Measurements from ENCODE around the gene DMKN. TPM values are rescaled to one million over a fixed set of nuclear protein-coding genes. Genes with fewer than 3 reads are reported as not detected.

Gene DMKN
- total RNA-seq, 1 donor from 2014 or later: 213 TPM

DNA sequence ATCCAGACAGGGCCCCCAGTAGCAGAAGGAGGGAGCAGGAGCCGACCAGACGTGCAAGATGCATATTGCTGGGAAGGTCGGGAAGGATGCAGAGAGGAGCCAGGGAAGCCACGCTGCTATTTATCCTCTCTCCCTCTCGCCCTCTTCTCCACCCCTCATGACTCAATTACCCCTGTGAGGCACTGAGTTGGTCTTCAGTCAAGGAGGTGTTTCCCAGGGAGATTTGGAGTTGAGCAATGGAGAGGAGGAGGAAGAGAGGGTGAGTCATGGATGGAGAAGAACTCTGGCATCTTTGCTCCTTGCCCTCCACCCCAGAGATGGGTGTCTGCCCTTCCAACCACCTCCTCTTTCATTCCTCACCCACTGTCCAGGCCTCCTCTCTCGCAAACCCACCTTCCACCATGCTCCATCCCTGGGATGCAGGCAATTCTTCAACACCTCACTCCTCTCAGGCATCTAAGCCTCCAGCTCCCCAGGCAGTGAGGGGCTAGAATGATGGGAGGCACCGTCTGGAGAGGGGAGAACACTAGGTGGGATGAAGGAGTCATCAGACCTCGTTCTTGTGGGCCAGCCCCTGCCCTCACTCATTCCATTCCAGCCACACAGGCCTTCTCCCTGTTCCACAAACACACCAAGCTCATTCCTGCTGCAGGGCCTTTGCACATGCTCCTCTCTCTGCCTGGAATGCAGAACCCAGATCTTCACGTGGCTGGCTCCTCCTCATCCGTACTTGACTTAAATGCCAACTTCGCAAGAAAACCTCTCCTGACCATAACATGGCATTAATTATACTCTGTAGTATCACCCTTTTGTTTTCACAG, 15.0 kb upstream of the DMKN start, which contains the start of gene SBSN:
Gene SBSN, minus strand, starts transcription at position 94 of the 821 bp plus-strand sequence. Its CDS starts 30 bp downstream, at position 64.
- H3K27ac Mint-ChIP-seq: no peak within 1 kb of the TSS
- H3K27me3 Mint-ChIP-seq: peaks cover 47% of the 10 kb centered on the region
- TF ChIP-seq, protein P1, sequence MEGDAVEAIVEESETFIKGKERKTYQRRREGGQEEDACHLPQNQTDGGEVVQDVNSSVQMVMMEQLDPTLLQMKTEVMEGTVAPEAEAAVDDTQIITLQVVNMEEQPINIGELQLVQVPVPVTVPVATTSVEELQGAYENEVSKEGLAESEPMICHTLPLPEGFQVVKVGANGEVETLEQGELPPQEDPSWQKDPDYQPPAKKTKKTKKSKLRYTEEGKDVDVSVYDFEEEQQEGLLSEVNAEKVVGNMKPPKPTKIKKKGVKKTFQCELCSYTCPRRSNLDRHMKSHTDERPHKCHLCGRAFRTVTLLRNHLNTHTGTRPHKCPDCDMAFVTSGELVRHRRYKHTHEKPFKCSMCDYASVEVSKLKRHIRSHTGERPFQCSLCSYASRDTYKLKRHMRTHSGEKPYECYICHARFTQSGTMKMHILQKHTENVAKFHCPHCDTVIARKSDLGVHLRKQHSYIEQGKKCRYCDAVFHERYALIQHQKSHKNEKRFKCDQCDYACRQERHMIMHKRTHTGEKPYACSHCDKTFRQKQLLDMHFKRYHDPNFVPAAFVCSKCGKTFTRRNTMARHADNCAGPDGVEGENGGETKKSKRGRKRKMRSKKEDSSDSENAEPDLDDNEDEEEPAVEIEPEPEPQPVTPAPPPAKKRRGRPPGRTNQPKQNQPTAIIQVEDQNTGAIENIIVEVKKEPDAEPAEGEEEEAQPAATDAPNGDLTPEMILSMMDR (IDR thresholded peaks at IDR 0.05; ENCODE audit: unreplicated experiment): no peak

DNA sequence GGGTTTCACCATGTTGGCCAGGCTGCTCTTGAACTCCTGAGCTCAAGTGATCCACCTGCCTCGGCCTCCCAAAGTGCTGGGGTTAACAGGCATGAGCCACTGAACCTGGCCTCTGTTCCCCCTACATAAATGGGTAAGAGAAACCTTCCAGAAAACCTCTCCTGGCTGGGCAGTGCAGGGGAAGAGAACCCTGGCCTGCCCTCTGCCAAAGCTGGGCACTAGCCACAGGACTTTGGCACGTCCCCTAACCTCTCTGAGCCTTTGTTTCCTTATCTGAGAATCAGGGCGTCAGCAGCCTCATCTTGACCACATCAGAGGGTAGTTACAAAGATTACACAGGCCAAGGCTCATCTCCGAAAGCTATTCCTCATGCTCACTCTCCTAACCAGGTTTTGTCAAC, 12.4 kb upstream of the DMKN start:
- no peak overlapping the region for H3K27ac Mint-ChIP-seq
- TF ChIP-seq, protein P1 (IDR thresholded peaks at IDR 0.05; ENCODE audit: unreplicated experiment): no peak
- H3K4me3 Mint-ChIP-seq (ENCODE audit: low read depth): no peak overlapping the region
- H3K27me3 Mint-ChIP-seq: peaks cover 45% of the 10 kb centered on the region
- no peak for DNase-seq (ENCODE audit: low spot score, unreplicated experiment)
- H3K4me1 Mint-ChIP-seq (ENCODE audit: low read depth): peaks cover 5% of the 10 kb centered on the region
- H3K36me3 Mint-ChIP-seq (ENCODE audit: insufficient read depth): no peaks in the 10 kb centered on the region
- H3K9me3 Mint-ChIP-seq (ENCODE audit: low read depth): no peaks in the 10 kb centered on the region

More for the DNA sequence above, 15.0 kb upstream of the DMKN start, which contains the start of gene SBSN:
- Mint-ChIP-seq H3K4me3 (ENCODE audit: low read depth) (no peak within 1 kb of the TSS), H3K36me3 (ENCODE audit: insufficient read depth) (no peaks in the 10 kb centered on the region), H3K9me3 (ENCODE audit: low read depth) (no peaks in the 10 kb centered on the region), H3K4me1 (ENCODE audit: low read depth) (peaks cover 12% of the 10 kb centered on the region)
- no peak for DNase-seq (ENCODE audit: low spot score, unreplicated experiment)

GRCh38 chr19:35524181-35524837, 10.9 kb upstream of the DMKN start:
- H3K9me3 Mint-ChIP-seq (ENCODE audit: low read depth): no peaks in the 10 kb centered on the region
- H3K4me1 Mint-ChIP-seq (ENCODE audit: low read depth): peaks cover 5% of the 10 kb centered on the region
- no peaks in the 10 kb centered on the region for H3K36me3 Mint-ChIP-seq (ENCODE audit: insufficient read depth)
- TF ChIP-seq, protein P1 (IDR thresholded peaks at IDR 0.05; ENCODE audit: unreplicated experiment): no peak
- H3K27ac Mint-ChIP-seq: no peak overlapping the region
- H3K4me3 Mint-ChIP-seq (ENCODE audit: low read depth): no peak overlapping the region
- DNase-seq (ENCODE audit: low spot score, unreplicated experiment): no peak
- H3K27me3 Mint-ChIP-seq: peaks cover 48% of the 10 kb centered on the region

DNA sequence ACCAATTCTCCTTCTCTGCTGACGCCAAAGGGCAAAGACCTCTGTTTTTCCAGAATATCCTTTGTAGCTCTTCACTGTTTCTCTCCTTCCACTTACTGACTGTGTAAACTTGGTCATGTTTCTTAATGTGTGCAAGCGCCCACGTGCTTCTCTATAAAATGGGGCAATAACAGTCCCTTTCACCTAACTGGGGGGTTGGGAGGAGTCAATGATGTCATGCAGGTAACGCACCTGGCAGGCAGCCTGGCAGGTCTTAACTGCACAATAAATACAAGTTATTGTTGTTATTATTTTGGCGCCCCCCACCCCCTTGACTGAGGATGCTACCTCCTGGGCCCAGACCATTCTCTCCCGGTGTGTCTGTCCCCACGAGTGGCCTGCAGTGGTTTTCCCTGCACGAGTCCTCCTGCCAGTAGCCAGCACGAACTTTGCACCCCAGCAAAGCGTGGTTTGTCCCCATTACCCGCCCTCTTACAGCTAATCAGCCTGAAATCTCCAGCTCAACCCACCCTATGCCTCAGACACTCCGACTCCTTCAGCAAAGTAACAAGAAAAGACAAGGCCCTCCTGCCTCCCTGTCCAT, 9.4 kb upstream of the DMKN start:
- no peaks in the 10 kb centered on the region for H3K9me3 Mint-ChIP-seq (ENCODE audit: low read depth)
- no peak for DNase-seq (ENCODE audit: low spot score, unreplicated experiment)
- TF ChIP-seq, protein P1 (IDR thresholded peaks at IDR 0.05; ENCODE audit: unreplicated experiment): no peak
- no peaks in the 10 kb centered on the region for H3K36me3 Mint-ChIP-seq (ENCODE audit: insufficient read depth)
- no peak overlapping the region for H3K27ac Mint-ChIP-seq
- H3K27me3 Mint-ChIP-seq: peaks cover 39% of the 10 kb centered on the region
- H3K4me3 Mint-ChIP-seq (ENCODE audit: low read depth): no peak overlapping the region
- peaks cover 5% of the 10 kb centered on the region for H3K4me1 Mint-ChIP-seq (ENCODE audit: low read depth)

GRCh38 chr19:35521124-35521743, 7.8 kb upstream of the DMKN start:
- no peak overlapping the region for H3K4me3 Mint-ChIP-seq (ENCODE audit: low read depth)
- peaks cover 37% of the 10 kb centered on the region for H3K27me3 Mint-ChIP-seq
- H3K9me3 Mint-ChIP-seq (ENCODE audit: low read depth): no peaks in the 10 kb centered on the region
- no peaks in the 10 kb centered on the region for H3K36me3 Mint-ChIP-seq (ENCODE audit: insufficient read depth)
- peaks cover 5% of the 10 kb centered on the region for H3K4me1 Mint-ChIP-seq (ENCODE audit: low read depth)
- TF ChIP-seq, protein P1 (IDR thresholded peaks at IDR 0.05; ENCODE audit: unreplicated experiment): no peak
- peak overlapping the region; percentile 62 for H3K27ac Mint-ChIP-seq
- DNase-seq (ENCODE audit: low spot score, unreplicated experiment): no peak
